Fibroblast of villous mesenchyme (primary cell): ENCODE measurements around the gene LNX2. TPM values are rescaled to one million over a fixed set of nuclear protein-coding genes. Genes with fewer than 3 reads are reported as not detected.
A peak's percentile ranks its signal among the peaks of the same experiment; 100 is the strongest.

Source experiments
- DNase-seq: peaks from one replicate; pipeline ENCODE4 v3.0.0-alpha.2; 2010; ENCODE audit warnings: low read depth
- H3K4me3 ChIP-seq: 2 replicates; pipeline ENCODE4 v1.5.1; 2011; ENCODE audit warnings: low read depth, mild to moderate bottlenecking, low read length
- CTCF ChIP-seq: IDR thresholded peaks from 2 replicates; pipeline ENCODE4 v1.5.1; 2012; ENCODE audit warnings: low read depth, mild to moderate bottlenecking, low read length; ENCODE audit not compliant: insufficient read depth
- total RNA-seq: library from RNA; depleted of rRNA; stranded (reverse); fragments of >200 nt; gene quantifications from 2 replicates; pipeline ENCODE4 v1.2.3, GENCODE V29; 2012

The LNX2 gene
- total RNA-seq, 1 donor, result 7.8 TPM

GRCh38 chr13:27508802-27509201 lies 111.5 kb downstream of the LNX2 start:
- TF ChIP-seq CTCF, result no peak
- H3K4me3 ChIP-seq, result no peak overlapping the region
- no peak for DNase-seq

GRCh38 chr13:27505792-27506191 lies 114.5 kb downstream of the LNX2 start:
- no peak for TF ChIP-seq CTCF
- no peak overlapping the region for H3K4me3 ChIP-seq
- no peak for DNase-seq

GRCh38 chr13:27504868-27505194 lies 115.5 kb downstream of the LNX2 start:
- no peak for TF ChIP-seq CTCF
- no peak for DNase-seq
- H3K4me3 ChIP-seq, result no peak overlapping the region

- H3K4me3 ChIP-seq, result no peak overlapping the region
- no peak for DNase-seq
- no peak for TF ChIP-seq CTCF
These were observed 116.0 kb downstream of the LNX2 start for GRCh38 chr13:27504128-27504867.

- DNase-seq, result peak; percentile 6
- TF ChIP-seq CTCF, result no peak
- no peak overlapping the region for H3K4me3 ChIP-seq
These were observed 119.4 kb downstream of the LNX2 start for GRCh38 chr13:27500806-27501534.

GRCh38 chr13:27497563-27498230 lies 122.6 kb downstream of the LNX2 start:
- DNase-seq, result no peak
- TF ChIP-seq CTCF, result no peak
- H3K4me3 ChIP-seq, result no peak overlapping the region
